ENCODE measurements around the gene CEMIP.

The CEMIP gene

GRCh38 chr15:80949756-80950155 is 170.6 kb downstream of the CEMIP start:
- H3K9me2 ChIP-seq (replicated peaks; ENCODE audit: insufficient read depth, low read length), result no peaks in the 10 kb centered on the region
- H3K4me3 ChIP-seq (ENCODE audit: insufficient read depth, low read length, poor library complexity, severe bottlenecking), result no peak overlapping the region
- no peak overlapping the region for H2AFZ ChIP-seq (ENCODE audit: low read depth, low read length, severe bottlenecking)
- no peaks in the 10 kb centered on the region for H3F3A ChIP-seq (ENCODE audit: insufficient read depth)
- no peaks in the 10 kb centered on the region for H3K79me2 ChIP-seq (ENCODE audit: insufficient read depth, low read length)
- no peaks in the 10 kb centered on the region for H4K20me1 ChIP-seq (ENCODE audit: low read depth, low read length)
- no peaks in the 10 kb centered on the region for H3K9me3 ChIP-seq (ENCODE audit: insufficient read depth, low read length)
- no peaks in the 10 kb centered on the region for H3K36me3 ChIP-seq (ENCODE audit: low read length)
- no peaks in the 10 kb centered on the region for H3K27me3 ChIP-seq (ENCODE audit: low read length)
- TF ChIP-seq EZH2phosphoT487 (conservative IDR thresholded peaks at IDR 0.05; ENCODE audit: low read length) (no peak), CTCF (IDR thresholded peaks at IDR 0.05; ENCODE audit: insufficient read depth, low read length, poor library complexity, severe bottlenecking) (no peak)
- no peak overlapping the region for H3K4me2 ChIP-seq (ENCODE audit: low read depth, low read length, poor library complexity, severe bottlenecking)
- no peak overlapping the region for H3K9ac ChIP-seq (ENCODE audit: low read length)
- no peak overlapping the region for H3K27ac ChIP-seq (ENCODE audit: low read depth, low read length)

GRCh38 chr15:80950291-80951078 is 171.3 kb downstream of the CEMIP start:
- no peak overlapping the region for H3K9ac ChIP-seq (ENCODE audit: low read length)
- no peaks in the 10 kb centered on the region for H3K9me3 ChIP-seq (ENCODE audit: insufficient read depth, low read length)
- TF ChIP-seq EZH2phosphoT487 (conservative IDR thresholded peaks at IDR 0.05; ENCODE audit: low read length), result no peak
- no peak for TF ChIP-seq CTCF (IDR thresholded peaks at IDR 0.05; ENCODE audit: insufficient read depth, low read length, poor library complexity, severe bottlenecking)
- H3K27me3 ChIP-seq (ENCODE audit: low read length), result no peaks in the 10 kb centered on the region
- H3K79me2 ChIP-seq (ENCODE audit: insufficient read depth, low read length), result no peaks in the 10 kb centered on the region
- H3K4me3 ChIP-seq (ENCODE audit: insufficient read depth, low read length, poor library complexity, severe bottlenecking), result no peak overlapping the region
- H3K4me2 ChIP-seq (ENCODE audit: low read depth, low read length, poor library complexity, severe bottlenecking), result no peak overlapping the region
- no peak overlapping the region for H2AFZ ChIP-seq (ENCODE audit: low read depth, low read length, severe bottlenecking)
- H4K20me1 ChIP-seq (ENCODE audit: low read depth, low read length), result no peaks in the 10 kb centered on the region
- no peaks in the 10 kb centered on the region for H3K36me3 ChIP-seq (ENCODE audit: low read length)
- H3K27ac ChIP-seq (ENCODE audit: low read depth, low read length), result no peak overlapping the region
- no peaks in the 10 kb centered on the region for H3F3A ChIP-seq (ENCODE audit: insufficient read depth)
- H3K9me2 ChIP-seq (replicated peaks; ENCODE audit: insufficient read depth, low read length), result no peaks in the 10 kb centered on the region

- TF ChIP-seq CTCF (IDR thresholded peaks at IDR 0.05; ENCODE audit: insufficient read depth, low read length, poor library complexity, severe bottlenecking) (no peak), EZH2phosphoT487 (conservative IDR thresholded peaks at IDR 0.05; ENCODE audit: low read length) (no peak)
- Histone ChIP-seq H3K4me3 (ENCODE audit: insufficient read depth, low read length, poor library complexity, severe bottlenecking) (no peak overlapping the region), H4K20me1 (ENCODE audit: low read depth, low read length) (no peaks in the 10 kb centered on the region), H3K9me2 (replicated peaks; ENCODE audit: insufficient read depth, low read length) (no peaks in the 10 kb centered on the region), H3K79me2 (ENCODE audit: insufficient read depth, low read length) (no peaks in the 10 kb centered on the region), H3K27me3 (ENCODE audit: low read length) (no peaks in the 10 kb centered on the region), H3K36me3 (ENCODE audit: low read length) (no peaks in the 10 kb centered on the region), H3K9ac (ENCODE audit: low read length) (no peak overlapping the region), H3K4me2 (ENCODE audit: low read depth, low read length, poor library complexity, severe bottlenecking) (no peak overlapping the region), H2AFZ (ENCODE audit: low read depth, low read length, severe bottlenecking) (no peak overlapping the region), H3F3A (ENCODE audit: insufficient read depth) (no peaks in the 10 kb centered on the region), H3K9me3 (ENCODE audit: insufficient read depth, low read length) (no peaks in the 10 kb centered on the region), H3K27ac (ENCODE audit: low read depth, low read length) (no peak overlapping the region)
Observed at GRCh38 chr15:80951941-80952340, 172.8 kb downstream of the CEMIP start.

Measured in SU-DHL-6 (cell line).